ENCODE results near the gene MOV10L1.
"Not testable (repeated sequence)": the region's sequence is repeated elsewhere in the genome, so short reads cannot be mapped to it uniquely, and the experiment has no call there.

The MOV10L1 gene

GRCh38 chr22:50199251-50199721, 109.5 kb downstream of the MOV10L1 start:
- no peak overlapping the region; the same call in 1 of the 2 replicates for H3K9ac ChIP-seq (ENCODE audit: low read depth, low read length)
- H3K36me3 ChIP-seq (ENCODE audit: insufficient read depth, low read length), result no peaks in the 10 kb centered on the region
- H3K9me3 ChIP-seq (ENCODE audit: control insufficient read depth, insufficient read depth, low read length), result no peaks in the 10 kb centered on the region
- H3K4me1 ChIP-seq (ENCODE audit: insufficient read depth, low read length), result no peaks in the 10 kb centered on the region

- Histone ChIP-seq H3K36me3 (ENCODE audit: insufficient read depth, low read length) (no peaks in the 10 kb centered on the region), H3K4me1 (ENCODE audit: insufficient read depth, low read length) (no peaks in the 10 kb centered on the region), H3K9ac (ENCODE audit: low read depth, low read length) (peak overlapping the region; percentile 87), H3K9me3 (ENCODE audit: control insufficient read depth, insufficient read depth, low read length) (no peaks in the 10 kb centered on the region)
Measured at GRCh38 chr22:50199829-50200460, 110.1 kb downstream of the MOV10L1 start.

GRCh38 chr22:50200461-50201190, 110.8 kb downstream of the MOV10L1 start, which contains the start of gene SELENOO:
Gene SELENOO, plus strand, starts transcription at chr22:50201011. Its CDS starts 26 bp downstream, at chr22:50201037.
- H3K9me3 ChIP-seq (ENCODE audit: control insufficient read depth, insufficient read depth, low read length), result no peaks in the 10 kb centered on the region
- H3K4me1 ChIP-seq (ENCODE audit: insufficient read depth, low read length), result no peaks in the 10 kb centered on the region
- H3K9ac ChIP-seq (ENCODE audit: low read depth, low read length), result peak within 1 kb of the TSS; percentile 87
- no peaks in the 10 kb centered on the region for H3K36me3 ChIP-seq (ENCODE audit: insufficient read depth, low read length)

- H3K4me1 ChIP-seq (ENCODE audit: insufficient read depth, low read length), result no peaks in the 10 kb centered on the region
- no peaks in the 10 kb centered on the region for H3K36me3 ChIP-seq (ENCODE audit: insufficient read depth, low read length)
- H3K9me3 ChIP-seq (ENCODE audit: control insufficient read depth, insufficient read depth, low read length), result no peaks in the 10 kb centered on the region
- H3K9ac ChIP-seq (ENCODE audit: low read depth, low read length), result peak overlapping the region; percentile 87
Measured at GRCh38 chr22:50201191-50202129, 111.7 kb downstream of the MOV10L1 start.

DNA sequence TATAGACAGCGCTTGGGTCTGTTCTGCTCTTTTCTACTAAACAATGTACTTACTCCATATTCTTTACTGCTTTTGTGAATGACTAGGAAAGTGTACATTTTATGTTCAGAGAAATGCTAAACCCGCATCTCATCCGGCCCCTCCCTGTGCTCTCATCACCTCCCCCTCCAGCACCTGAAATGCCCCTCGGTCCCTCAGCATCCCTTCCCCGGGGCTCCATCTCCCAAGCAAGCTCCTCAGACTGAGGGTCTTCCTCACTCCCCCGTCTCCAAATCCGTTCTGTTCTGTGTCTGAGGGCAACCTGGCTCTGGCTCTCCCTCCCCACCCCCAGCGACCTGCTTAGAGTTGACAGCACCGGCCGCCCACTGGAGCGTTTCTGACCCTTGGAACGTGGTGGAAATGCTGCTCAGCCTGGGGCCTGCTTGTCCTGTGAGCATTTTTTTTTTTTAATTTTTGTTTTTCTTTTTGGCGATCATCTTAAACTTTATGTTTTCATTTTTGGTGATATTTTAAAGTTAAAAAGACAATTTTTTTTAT, 112.4 kb downstream of the MOV10L1 start:
- Histone ChIP-seq H3K9ac (ENCODE audit: low read depth, low read length) (peak overlapping the region; percentile 87; the same call in 1 of the 2 replicates), H3K9me3 (ENCODE audit: control insufficient read depth, insufficient read depth, low read length) (no peaks in the 10 kb centered on the region), H3K4me1 (ENCODE audit: insufficient read depth, low read length) (no peaks in the 10 kb centered on the region), H3K36me3 (ENCODE audit: insufficient read depth, low read length) (no peaks in the 10 kb centered on the region)

DNA sequence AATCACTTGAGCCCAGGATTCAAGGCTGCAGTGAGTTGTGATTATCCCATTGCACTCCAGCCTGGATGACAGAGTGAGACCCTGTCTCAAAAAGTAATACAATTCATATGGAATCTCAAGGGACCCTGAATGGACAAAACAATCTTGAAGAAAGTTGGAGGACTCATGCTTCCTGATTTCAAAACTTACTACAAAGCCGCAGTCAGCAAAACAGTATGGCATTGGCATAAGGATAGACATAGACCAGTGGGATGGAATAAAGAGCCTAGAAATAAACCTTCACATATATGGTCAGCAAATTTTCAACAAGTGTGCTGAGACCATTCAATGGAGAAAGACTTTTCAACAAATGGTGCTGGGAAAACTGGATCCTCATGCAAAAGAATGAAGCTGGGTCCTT, 113.5 kb downstream of the MOV10L1 start:
- H3K9me3 ChIP-seq (ENCODE audit: control insufficient read depth, insufficient read depth, low read length), result no peaks in the 10 kb centered on the region
- H3K36me3 ChIP-seq (ENCODE audit: insufficient read depth, low read length), result no peaks in the 10 kb centered on the region
- H3K4me1 ChIP-seq (ENCODE audit: insufficient read depth, low read length), result no peaks in the 10 kb centered on the region
- H3K9ac ChIP-seq (ENCODE audit: low read depth, low read length), result no peak overlapping the region

DNA sequence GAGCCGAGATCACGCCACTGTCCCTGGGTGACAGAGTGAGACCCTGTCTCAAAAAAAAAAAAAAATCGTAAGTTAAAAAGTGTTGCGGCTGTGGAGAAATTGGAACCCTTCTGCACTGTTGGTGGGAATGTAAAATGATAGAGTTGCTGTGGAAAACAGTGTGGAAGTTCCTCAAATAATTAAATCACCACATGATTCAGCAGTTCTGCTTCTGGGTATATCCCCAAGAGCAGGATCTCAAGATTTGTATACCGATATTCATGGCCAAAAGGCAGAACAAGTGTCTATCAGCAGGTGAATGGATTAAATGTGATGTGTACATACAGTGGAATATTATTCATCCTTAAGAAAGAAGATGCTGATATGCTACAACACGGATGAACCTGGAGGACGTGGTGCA, 114.8 kb downstream of the MOV10L1 start:
- H3K4me1 ChIP-seq (ENCODE audit: insufficient read depth, low read length), result no peaks in the 10 kb centered on the region
- no peaks in the 10 kb centered on the region for H3K36me3 ChIP-seq (ENCODE audit: insufficient read depth, low read length)
- H3K9me3 ChIP-seq (ENCODE audit: control insufficient read depth, insufficient read depth, low read length), result no peaks in the 10 kb centered on the region
- no peak overlapping the region for H3K9ac ChIP-seq (ENCODE audit: low read depth, low read length)

GRCh38 chr22:50204998-50205397, 115.2 kb downstream of the MOV10L1 start:
- H3K9me3 ChIP-seq (ENCODE audit: control insufficient read depth, insufficient read depth, low read length); H3K9ac ChIP-seq (ENCODE audit: low read depth, low read length); H3K4me1 ChIP-seq (ENCODE audit: insufficient read depth, low read length); H3K36me3 ChIP-seq (ENCODE audit: insufficient read depth, low read length): not testable (repeated sequence)

DNA sequence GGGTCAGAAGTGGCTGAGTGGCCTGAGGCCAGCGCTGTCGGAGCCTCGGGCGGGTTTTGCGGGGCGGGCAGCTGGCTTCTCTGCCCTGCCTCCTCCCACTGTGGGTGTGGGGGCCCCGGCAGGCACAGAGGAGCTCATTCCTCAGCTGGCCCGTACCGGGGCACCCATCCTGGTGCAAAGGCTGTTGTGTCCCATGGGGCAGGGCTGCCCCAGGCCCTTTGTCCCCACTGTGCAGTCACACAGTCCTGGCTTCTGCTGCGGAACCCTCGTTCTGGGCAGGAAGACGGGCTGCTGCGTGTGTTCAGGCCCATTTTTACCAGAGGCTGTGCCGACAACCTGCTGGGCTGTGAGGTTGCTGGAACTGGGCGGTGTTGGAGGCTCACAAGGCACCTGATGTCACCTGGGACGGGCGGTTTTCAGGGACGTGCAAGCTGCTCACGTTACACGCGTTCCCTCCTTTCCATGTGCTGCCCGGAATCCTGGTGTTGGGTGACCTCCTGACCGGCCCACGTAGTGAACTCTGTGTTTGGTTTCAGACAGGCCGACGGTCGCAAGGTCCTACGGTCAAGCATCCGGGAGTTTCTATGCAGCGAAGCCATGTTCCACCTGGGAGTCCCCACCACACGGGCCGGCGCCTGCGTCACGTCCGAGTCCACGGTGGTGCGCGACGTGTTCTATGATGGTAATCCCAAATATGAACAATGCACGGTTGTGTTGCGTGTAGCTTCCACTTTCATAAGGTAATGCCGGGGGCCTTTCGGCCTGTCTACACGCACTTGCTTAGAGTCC, 116.2 kb downstream of the MOV10L1 start:
- H3K36me3 ChIP-seq (ENCODE audit: insufficient read depth, low read length), result peaks cover 4% of the 10 kb centered on the region; the same call in 1 of the 2 replicates
- no peaks in the 10 kb centered on the region for H3K9me3 ChIP-seq (ENCODE audit: control insufficient read depth, insufficient read depth, low read length)
- no peak overlapping the region for H3K9ac ChIP-seq (ENCODE audit: low read depth, low read length)
- H3K4me1 ChIP-seq (ENCODE audit: insufficient read depth, low read length), result no peaks in the 10 kb centered on the region

- Histone ChIP-seq H3K9ac (ENCODE audit: low read depth, low read length) (no peak overlapping the region), H3K9me3 (ENCODE audit: control insufficient read depth, insufficient read depth, low read length) (no peaks in the 10 kb centered on the region), H3K4me1 (ENCODE audit: insufficient read depth, low read length) (no peaks in the 10 kb centered on the region), H3K36me3 (ENCODE audit: insufficient read depth, low read length) (peaks cover 10% of the 10 kb centered on the region; the same call in 1 of the 2 replicates)
Measured at GRCh38 chr22:50206599-50206998, 116.8 kb downstream of the MOV10L1 start.

GRCh38 chr22:50207383-50208140, 117.8 kb downstream of the MOV10L1 start:
- Histone ChIP-seq H3K36me3 (ENCODE audit: insufficient read depth, low read length) (peaks cover 15% of the 10 kb centered on the region; the same call in 1 of the 2 replicates), H3K9me3 (ENCODE audit: control insufficient read depth, insufficient read depth, low read length) (no peaks in the 10 kb centered on the region), H3K4me1 (ENCODE audit: insufficient read depth, low read length) (no peaks in the 10 kb centered on the region), H3K9ac (ENCODE audit: low read depth, low read length) (no peak overlapping the region)

- no peaks in the 10 kb centered on the region for H3K9me3 ChIP-seq (ENCODE audit: control insufficient read depth, insufficient read depth, low read length)
Measured at GRCh38 chr22:50208430-50208938, 118.7 kb downstream of the MOV10L1 start.

More at GRCh38 chr22:50208430-50208938, 118.7 kb downstream of the MOV10L1 start:
- no peak overlapping the region for H3K9ac ChIP-seq (ENCODE audit: low read depth, low read length)
- H3K4me1 ChIP-seq (ENCODE audit: insufficient read depth, low read length), result no peaks in the 10 kb centered on the region
- peaks cover 15% of the 10 kb centered on the region; the same call in 1 of the 2 replicates for H3K36me3 ChIP-seq (ENCODE audit: insufficient read depth, low read length)

Measured in ES-I3 (cell line).